Glomerular endothelial cell (primary cell): ENCODE data around the gene CLEC20A. TPM values are rescaled to one million over a fixed set of nuclear protein-coding genes. Genes with fewer than 3 reads are reported as not detected.

Experiments used
- DNase-seq: peaks from one replicate; pipeline ENCODE4 v3.0.0-alpha.2; 2011; ENCODE audit warnings: low read depth, low spot score; ENCODE audit errors: extremely low read depth
- total RNA-seq: library from RNA; depleted of rRNA; stranded (reverse); fragments of >200 nt; gene quantifications from 2 replicates; pipeline ENCODE4 v1.2.3, GENCODE V29; 2015

The CLEC20A gene
- total RNA-seq, 1 donor from 2014 or later: not detected

GRCh38 chr1:178483251-178483957, 13.4 kb downstream of the CLEC20A start:
- DNase-seq: no peak

- DNase-seq: no peak
Measured at GRCh38 chr1:178477841-178478240, 18.9 kb downstream of the CLEC20A start.

- DNase-seq: no peak
Measured at GRCh38 chr1:178477373-178477772, 19.4 kb downstream of the CLEC20A start.

GRCh38 chr1:178472531-178472930, 24.2 kb downstream of the CLEC20A start:
- DNase-seq: no peak

- no peak for DNase-seq
Measured at GRCh38 chr1:178470411-178470960, 26.3 kb downstream of the CLEC20A start.

- DNase-seq: no peak
Measured at GRCh38 chr1:178467837-178468236, 28.9 kb downstream of the CLEC20A start.

GRCh38 chr1:178465011-178465410, 31.8 kb downstream of the CLEC20A start:
- DNase-seq: no peak

- DNase-seq: no peak
Measured at GRCh38 chr1:178464566-178464965, 32.2 kb downstream of the CLEC20A start.

- no peak for DNase-seq
Measured at GRCh38 chr1:178464141-178464540, 32.6 kb downstream of the CLEC20A start.

- no peak for DNase-seq
Measured at GRCh38 chr1:178461701-178462100, 35.1 kb downstream of the CLEC20A start.

GRCh38 chr1:178461104-178461503, 35.7 kb downstream of the CLEC20A start:
- DNase-seq: no peak

GRCh38 chr1:178458203-178458602, 38.6 kb downstream of the CLEC20A start:
- DNase-seq: no peak

- no peak for DNase-seq
Measured at GRCh38 chr1:178457651-178458050, 39.1 kb downstream of the CLEC20A start.

- no peak for DNase-seq
Measured at GRCh38 chr1:178456472-178456871, 40.3 kb downstream of the CLEC20A start.

GRCh38 chr1:178452013-178452412, 44.8 kb downstream of the CLEC20A start:
- no peak for DNase-seq

GRCh38 chr1:178451529-178451928, 45.2 kb downstream of the CLEC20A start:
- no peak for DNase-seq

- DNase-seq: no peak
Measured at GRCh38 chr1:178450871-178451270, 45.9 kb downstream of the CLEC20A start.

GRCh38 chr1:178442925-178443324, 53.8 kb downstream of the CLEC20A start:
- DNase-seq: no peak

GRCh38 chr1:178438432-178438831, 58.3 kb downstream of the CLEC20A start:
- DNase-seq: no peak

- no peak for DNase-seq
Measured at GRCh38 chr1:178436899-178437298, 59.9 kb downstream of the CLEC20A start.

GRCh38 chr1:178434899-178435435, 61.8 kb downstream of the CLEC20A start:
- DNase-seq: no peak

GRCh38 chr1:178434360-178434759, 62.4 kb downstream of the CLEC20A start:
- no peak for DNase-seq
